NCI-H1417 treated with DMSO at 0.1 percent for 48 hours (cell line): ENCODE results near the gene DLG2.

ENCODE experiments used
- DNase-seq: peaks from one replicate; lab custom pipeline; 2025; lab: John Stamatoyannopoulos, UW

DLG2 gene

DNA sequence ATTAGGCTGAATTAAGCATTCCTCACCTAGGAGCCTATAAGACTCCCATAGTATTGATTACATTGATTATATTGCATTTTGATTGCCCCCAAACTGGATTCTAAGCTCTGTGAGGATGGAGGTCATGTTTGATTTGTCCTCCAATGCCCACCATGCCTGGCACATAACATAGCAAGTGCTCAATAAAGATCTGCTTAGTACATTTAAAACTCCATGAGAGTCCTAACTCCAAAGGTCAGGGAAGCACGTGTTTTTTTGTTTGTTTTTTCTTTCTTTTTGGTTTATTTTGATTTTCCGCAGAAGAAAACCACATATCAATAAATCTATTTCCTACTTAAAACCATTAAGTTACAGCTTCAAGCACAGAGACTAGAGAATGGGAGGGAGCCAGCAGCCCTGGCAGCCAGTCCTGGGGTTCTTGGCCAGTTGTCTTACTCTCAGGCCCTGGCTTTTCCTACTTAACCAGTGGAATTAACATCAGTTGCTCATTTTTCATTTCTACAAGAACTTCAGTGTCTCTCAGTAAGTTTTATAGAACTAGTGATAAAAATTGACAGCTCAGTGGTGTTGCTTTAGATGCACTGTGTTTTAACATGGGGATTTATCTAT lies 1911.1 kb downstream of the DLG2 start:
- DNase-seq, result no peak

DNA sequence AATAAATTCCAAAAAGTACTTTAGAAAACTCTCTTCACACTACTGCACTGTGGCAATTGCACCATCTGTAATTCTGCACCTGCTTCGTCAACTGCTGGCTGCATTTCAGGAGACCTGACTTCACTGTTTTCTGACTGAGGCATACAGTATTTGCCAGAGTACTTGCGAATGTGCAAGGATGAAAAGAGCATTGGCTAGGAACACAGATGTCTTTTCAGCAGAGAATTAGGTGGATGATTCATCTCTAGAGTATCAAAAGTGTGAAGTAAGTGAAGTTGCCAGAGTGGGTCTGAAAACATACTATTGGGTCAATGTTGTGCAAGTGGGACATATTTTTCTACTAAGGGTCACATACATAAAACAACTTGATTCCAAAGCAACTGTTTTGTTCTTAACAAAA lies 1913.4 kb downstream of the DLG2 start:
- DNase-seq, result no peak

DNA sequence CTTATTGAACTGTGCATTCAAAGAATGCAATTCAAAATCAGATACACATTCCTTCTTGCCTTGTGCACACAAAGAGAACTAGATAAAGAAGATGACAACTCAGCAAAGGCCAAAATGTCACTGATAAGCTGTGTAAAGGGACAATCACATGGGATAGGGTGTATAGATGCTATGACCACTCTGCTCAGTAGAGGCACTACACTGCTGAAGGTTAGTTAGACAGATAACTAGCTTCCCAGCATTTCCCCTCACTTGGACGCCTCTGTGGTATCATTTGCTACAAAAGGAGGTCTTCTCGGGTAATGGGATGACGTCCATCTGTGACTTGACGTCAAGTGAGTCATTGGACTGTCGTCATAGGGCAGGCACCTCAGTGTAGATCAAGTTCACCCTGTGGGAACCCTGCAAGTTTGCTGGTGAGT lies 1916.0 kb downstream of the DLG2 start:
- no peak for DNase-seq

DNA sequence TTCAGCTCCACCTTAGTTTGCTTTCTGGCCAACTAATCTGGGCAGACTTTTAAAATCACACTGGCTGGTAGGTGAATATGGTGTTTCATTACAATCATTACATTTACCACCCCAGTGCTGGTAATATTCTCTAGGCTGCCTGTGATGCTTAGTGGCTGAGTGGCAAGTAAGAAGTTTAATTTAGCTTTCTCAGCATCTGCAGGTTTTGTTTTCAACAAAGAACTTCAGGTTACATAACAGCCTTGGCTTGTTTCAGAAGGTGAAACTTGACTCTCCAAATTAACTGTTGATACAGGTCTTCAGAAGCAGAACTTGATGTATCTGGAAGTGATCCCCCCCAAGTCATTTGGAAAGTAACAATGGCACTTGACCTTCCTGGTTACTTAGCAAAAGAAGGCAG lies 1917.7 kb downstream of the DLG2 start:
- no peak for DNase-seq

DNA sequence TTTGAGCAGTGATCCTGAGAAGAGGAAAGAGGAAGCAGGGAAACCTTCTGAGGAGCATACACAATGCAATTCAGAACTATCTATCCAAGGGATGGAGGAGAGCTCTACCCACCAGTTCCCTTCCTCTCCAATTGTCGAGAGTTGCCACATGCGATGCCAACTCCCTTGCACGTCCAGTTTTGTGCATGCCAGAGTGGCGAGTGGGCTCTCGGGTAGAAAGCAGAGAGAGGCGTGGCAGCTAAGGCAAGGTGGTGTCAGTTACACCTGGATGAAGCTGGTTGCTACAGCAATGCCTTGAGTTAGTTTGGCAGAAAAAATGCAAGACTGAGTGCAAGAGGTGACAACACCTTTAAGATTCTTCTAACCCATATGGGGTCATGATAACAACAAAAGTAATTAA lies 1920.6 kb downstream of the DLG2 start:
- DNase-seq, result no peak

DNA sequence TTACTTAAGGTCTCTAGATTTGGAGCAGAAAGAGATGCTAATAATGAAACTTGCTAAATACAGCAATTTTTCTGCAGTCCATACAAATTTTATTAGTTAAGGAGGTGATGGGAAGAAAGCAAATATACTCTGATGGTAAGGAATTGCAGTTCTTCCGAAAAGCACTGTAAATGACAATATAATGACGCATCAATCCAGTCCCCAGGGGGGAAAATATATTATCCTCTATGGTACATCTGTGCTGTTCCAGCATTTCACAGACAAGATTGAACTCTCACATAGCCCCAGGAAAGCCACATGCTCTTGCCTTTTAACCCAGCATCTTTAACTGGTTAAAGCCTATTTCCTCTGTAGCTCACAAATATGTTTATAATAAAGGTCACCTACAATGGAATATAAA lies 1924.3 kb downstream of the DLG2 start:
- DNase-seq, result no peak

DNA sequence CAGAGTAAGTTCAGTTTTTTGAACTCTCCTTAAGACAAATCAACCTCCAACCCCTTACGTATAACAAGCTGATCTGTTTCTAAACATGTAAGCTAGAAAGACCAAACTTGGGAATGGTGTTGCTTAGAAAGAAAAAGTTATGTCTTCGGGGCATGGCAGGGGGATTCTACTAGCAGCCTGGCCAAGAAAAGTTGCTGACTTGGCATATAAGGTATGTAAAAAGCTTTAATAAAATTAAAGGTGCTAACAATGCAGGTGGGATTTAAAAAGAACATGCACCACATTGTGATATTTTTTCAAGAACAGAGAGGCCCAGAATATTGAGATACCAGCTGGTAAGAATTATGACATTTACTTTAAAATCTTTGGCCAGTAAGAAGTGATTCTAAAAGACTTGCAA lies 1929.6 kb downstream of the DLG2 start:
- no peak for DNase-seq

DNA sequence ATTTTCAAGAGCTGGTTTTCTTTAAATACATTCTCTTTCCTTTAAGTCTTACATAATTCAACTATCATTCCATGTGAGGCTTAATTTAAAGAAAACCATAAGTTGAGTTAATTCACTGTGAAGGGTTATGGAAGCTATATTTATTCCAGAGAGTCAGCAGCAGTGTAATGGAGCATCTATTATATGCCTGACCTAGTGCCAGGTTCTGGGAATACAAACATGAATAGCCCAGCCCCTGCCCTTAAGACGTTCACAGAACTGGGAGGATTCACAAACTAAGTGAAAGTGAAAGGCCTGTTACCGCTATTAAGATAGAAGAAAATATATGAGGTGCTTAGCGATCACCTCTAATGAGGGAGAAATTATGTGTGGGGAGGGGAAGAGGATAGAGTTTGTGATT lies 1932.1 kb downstream of the DLG2 start:
- DNase-seq, result no peak

DNA sequence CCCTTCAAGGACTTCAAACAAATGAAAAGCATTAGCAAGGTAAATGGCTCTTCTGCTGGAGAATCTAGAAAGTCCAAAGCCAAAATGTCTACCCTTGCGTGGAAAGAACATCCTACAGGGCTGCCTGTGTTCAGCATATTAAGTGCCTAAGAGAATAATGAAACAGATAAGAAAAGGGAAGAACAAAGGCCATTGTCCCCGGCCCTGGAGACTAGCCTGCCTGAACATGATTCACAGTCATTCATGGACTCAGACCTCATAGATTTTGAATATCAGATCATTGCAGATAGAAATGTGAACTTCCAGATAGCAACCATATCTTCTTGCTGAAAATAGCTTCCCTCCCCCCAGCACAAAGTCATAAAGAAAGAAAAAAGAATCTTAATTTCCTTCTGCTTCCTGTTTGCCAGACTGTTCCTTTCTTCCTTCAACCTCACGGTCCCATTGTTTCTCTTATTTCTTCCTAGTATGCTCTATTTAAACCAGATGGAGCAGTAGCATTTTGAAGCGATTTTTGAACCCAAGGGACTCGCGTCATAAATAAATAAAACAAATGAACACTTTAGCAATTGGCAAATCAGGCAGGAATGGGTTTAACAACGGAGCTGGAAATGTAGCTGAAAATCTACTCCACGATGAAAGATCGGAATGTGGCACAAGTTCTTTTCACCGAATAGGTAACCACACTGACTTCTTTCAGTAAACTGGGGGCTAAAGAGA lies 1932.8 kb downstream of the DLG2 start:
- DNase-seq, result no peak

DNA sequence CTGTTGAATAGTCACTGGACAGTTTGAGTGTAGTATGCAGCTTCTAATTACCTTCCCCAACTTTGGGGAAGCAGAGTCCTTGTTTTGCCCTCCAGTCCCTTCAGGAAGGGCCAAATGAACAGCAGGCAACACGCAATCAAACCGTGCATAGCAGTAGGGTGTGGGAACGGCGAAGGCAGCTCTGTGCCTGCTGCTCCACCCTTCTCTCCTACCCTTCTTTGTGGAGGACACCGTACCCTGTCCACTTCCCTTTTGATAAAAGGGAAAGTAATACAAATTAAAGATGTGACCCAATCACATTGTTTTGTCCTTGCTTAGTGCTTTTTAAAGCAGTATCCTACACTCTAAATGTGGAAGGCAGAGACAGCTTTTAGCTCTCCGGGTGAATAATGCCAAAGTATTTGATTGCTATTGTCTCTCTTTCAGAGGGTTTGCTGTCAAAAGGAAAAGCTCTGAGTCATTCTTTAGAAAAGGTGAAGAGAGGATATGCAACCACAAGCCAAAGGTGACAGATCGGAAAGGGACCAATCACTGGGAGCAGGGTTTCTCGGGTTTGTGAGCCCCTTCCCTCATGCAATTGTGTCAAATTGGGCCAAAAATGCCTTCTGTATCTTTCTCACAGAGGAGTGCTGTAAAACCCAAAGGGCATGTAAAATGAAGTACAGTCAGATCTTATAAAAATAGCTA lies 1933.7 kb downstream of the DLG2 start:
- DNase-seq, result no peak

DNA sequence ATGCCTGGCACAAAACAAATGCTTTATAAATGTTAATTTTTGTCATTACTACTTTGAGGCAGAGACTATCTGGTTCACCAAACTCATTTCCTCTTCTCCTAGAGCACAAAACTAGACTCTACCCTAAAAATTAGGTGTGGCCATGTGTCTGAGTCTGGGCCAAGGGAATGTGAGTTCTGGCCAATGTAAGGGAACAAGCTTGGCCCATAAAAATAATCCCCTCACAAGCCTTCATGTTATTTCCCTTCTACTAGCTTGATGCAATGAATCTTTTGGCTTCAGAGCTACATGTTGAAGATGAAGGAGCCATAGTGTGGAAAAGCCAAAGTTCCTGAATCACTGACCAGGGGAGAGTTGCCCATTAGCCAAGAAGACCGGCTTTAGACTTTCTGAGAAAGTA lies 1934.5 kb downstream of the DLG2 start:
- DNase-seq, result no peak

DNA sequence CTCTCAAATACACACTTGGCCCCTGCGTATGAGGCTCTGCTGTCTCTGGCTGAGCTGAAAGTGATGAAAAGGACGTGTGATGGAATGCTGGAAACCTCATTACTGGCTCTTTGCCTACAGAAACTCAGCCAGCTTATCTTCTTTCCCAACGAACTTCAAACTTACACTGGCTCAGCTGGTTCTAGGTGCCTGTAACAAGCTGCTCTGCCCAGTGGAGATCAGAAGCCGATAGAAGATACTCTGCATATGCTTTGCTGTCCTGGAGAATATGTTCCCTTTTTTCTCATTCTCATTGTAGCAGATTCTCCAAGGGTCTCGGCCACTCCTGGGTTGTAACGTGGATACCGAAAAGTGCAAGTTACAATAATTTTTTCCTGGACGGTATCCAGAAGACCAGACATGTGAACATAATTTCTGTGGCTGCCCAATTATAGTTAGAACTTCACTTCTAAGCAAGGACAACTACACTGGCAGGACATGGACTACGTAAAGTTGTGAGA lies 1935.6 kb downstream of the DLG2 start:
- no peak for DNase-seq

DNA sequence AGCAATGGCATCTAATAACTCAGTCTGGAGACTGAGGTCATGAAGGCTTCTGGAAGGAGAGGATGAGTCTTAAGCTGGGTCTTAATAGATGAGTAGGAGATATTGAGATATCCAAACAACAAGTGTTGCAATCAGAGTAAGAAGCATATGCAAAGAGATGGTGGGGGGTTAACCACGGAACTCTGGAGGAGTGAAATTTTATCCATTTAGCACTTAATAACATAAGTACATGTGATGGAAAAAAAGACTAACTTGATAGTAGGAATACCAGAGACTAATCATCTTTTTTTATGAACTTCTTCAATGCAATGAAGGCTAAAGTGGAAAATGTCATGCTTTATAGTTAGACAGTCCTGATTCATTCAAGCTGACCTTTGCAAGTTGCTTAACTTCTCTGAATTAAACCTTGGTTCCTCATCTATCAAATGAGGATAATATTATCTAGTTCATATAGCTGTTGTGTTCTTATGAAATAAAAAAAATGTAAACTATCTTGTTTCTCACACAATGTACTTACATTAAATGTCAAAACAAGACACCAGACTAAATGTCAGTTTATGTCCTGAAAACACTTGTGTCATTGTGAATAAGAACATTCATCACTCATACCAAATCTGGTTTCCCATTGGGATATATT lies 1937.9 kb downstream of the DLG2 start:
- no peak for DNase-seq

DNA sequence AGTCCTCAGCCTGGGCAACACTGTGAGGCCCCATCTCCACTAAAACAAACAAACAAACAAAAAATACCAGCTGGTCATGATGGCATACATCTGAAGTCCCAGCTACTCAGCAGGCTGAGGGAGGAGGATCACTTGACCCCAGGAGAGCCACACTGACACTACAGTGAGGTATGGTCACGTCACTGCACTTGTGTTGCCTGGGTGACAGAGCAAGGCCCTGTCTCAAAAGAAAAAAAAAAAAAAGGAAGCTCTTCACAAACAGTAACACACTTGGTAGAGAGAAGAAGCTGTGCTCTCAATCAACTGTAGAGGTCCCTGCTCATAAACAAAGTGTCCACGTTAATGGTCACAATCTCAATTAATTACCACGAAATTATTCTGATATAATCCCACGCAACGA lies 1939.4 kb downstream of the DLG2 start:
- DNase-seq, result no peak

DNA sequence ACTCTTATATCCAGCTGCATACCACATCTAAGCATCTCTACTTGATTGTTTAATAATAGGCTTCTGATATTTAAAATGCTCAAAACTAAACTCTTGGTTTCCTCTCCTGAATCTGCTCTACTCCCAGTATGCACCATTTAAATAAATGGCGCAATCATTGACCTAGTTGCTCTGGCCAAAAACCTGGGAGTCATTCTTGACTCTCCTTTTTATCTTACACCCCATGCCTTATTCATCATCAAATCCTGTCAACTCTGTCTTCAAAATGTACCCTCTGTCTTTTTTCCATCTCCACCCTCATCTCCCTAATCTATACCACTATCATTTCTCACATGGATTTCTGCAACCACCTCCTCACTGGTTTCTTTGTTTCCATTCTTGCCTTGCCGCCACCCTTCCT lies 1941.4 kb downstream of the DLG2 start:
- DNase-seq, result no peak

DNA sequence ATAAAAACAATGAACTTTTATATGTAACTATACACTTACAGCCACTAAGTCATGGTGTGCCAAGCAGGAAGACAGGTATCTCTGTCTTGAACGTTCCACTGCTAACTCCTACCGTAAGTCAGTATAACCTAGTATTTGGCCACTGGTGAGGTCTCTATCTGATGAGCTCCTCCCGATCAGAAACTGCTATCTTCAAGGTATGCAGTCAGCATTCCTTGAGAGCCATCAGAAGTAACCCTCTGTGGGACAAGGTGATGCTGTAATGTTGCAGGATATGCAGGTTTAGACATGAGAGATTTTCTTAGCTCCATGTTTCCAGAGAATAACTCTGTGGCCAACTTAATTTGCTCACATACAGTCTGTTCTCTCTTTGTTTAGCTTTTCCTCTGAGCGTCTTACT lies 1943.1 kb downstream of the DLG2 start:
- DNase-seq, result no peak

DNA sequence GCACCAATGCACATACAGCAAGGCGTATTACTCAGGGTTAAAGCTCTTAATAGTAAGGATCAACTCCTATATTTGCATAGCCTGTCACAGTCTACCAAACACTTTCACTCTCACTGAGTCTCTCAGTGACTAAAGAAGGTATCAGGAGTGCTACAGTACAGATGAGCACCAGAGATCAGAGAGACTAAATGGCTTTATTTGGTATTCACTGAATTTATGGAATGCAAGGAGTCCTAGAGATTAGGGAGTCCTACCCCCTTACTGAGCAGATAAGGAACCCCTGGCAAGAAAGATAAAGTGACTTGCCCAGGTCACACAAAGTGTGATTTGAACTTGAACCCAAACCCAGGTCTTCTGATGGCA lies 1944.6 kb downstream of the DLG2 start:
- no peak for DNase-seq

DNA sequence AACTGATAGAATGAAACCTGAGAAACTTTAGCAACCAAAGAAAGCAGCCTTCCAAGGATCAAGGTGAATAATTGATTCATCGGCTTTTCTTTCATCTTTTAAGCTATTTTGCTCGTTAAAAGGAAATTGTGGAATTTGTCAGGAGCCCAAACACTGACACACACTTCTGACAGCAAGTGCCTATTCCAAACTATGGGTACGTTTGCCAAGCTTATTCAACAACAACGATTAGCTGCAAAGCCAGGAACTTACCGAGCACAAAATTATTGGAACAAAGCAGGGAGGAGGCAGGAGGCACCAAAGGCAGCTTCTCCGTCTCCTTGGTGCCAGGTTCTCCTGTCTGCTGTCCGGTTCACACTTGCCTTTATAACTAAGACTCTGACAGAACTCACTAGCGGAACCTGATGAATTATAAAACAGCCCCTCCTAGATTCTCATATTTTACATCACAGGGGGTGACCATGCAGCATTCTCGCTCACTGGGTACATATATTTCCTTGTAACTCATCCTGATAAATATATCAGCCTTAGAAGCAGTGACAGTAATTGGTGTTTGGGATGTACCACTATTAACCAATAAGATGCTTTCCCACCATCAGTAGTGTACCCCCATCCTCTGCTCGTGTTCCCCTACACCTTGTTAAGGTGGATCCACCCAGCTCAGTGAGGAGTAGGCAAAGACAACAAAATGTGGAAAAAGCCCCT lies 1945.1 kb downstream of the DLG2 start:
- no peak for DNase-seq

DNA sequence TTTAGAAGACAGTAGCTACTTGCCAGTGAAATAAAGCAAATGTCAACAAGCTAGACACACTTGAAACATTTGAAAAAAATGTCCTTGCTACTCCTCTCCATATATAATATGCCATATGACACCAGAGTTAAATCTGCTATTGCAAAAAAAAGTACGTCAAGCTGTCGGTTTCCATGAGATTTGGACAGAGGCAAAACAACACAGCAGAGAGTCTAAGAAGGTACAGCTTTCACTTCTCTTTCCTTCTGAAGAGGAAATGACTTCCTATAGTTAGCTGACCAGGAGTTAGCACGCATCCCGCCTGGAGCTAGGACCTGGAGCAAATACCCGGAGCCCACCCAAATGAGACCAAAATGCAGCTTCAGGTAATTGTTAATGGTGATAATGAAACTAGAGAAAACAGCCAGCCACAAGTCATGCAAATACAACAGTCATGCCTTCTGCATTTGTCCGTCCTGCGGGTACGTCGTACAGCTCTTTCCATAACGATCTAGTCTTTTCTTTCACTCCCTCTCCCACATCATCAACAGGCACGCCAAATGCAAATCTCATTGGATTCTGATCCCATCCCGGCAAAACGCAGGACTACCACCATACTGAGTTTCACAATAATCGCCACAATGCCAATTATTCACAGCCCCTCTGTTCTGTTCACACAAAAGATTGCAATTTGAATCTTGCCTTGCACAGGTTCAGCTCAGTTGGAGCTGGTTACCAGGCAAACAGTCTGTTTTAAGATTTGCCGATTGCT lies 1945.9 kb downstream of the DLG2 start:
- peak; percentile 48 for DNase-seq

DNA sequence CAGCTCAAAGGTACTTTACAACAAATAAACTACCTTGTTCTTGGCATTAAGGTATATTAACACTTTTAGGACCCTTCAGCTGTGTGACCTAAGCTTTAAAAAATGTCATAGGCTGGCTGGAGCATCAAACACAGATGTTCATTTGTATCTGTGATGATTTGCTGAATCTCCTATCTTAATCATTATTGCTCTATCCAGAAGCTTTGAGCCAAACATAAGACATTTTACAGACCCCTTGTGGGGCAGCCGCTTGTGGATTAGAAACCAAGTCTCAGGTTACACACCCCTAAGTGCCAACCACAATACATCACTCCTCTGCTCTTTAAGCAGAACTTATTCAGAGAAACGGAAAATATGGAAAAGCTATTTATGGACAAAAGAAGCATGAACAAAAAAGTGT lies 1946.8 kb downstream of the DLG2 start:
- DNase-seq, result no peak

DNA sequence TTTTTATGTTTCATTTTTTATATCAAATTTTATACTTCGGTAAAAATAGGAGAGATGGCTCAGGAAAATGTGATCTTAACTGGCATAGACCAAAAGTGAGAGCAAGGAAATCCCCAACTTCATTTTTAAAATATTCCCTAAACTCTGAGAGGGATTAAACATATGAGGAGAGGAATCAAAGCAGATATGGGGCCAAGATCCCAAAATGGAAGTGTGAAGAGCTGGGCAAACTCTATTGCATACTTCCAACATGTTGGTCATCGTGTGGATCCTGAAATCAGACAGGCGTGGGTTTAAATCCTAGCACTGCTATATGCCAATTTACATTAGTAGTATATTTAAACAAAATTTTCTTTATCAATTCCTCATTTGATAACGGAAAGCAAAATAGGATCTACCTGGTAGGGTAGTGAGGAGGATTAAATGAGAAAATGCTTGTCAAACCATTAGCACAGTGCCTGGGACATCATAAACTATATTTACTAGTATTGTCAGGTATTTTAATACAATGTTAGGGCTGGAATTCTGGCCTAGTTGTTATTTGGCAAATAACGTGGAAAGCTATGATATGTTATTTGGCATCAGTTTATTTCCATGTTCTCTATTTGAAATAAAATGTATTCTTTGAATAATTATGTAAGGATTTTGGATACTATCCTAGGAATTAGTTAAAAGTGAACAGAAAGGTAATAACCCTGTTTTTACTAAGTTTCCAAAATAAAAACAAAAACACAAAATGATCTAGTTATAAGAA lies 1948.1 kb downstream of the DLG2 start:
- DNase-seq, result no peak
